Spinal cord (tissue), 10 donors: ENCODE measurements around the gene FOXB1. TPM values are rescaled to one million over a fixed set of nuclear protein-coding genes. Genes with fewer than 3 reads are reported as not detected.
A peak's percentile ranks its signal among the peaks of the same experiment; 100 is the strongest.

Source experiments
- DNase-seq, 6 donors: peaks; one replicate each; pipeline versions ENCODE4 v3.0.0 to v3.0.0-alpha.2; 2013 to 2015; ENCODE audit warnings: low spot score in 6 of 6, low read depth in 4 of 6
- H3K27ac ChIP-seq: one replicate; pipeline ENCODE4 v1.5.1; 2013; ENCODE audit warnings: low read depth, low read length, control low read depth
- H3K27me3 ChIP-seq: one replicate; pipeline ENCODE4 v1.6.1; 2013; ENCODE audit warnings: low read length; ENCODE audit not compliant: control insufficient read depth, insufficient read depth
- H3K36me3 ChIP-seq: one replicate; pipeline ENCODE4 v1.6.1; 2013; ENCODE audit warnings: low read length; ENCODE audit not compliant: control insufficient read depth, insufficient read depth
- H3K4me1 ChIP-seq: one replicate; pipeline ENCODE4 v1.6.1; 2013; ENCODE audit warnings: low read length; ENCODE audit not compliant: control insufficient read depth, insufficient read depth
- H3K4me3 ChIP-seq: one replicate; pipeline ENCODE4 v1.5.1; 2013; ENCODE audit warnings: low read depth, low read length, control low read depth
- H3K9me3 ChIP-seq: one replicate; pipeline ENCODE4 v1.6.1; 2013; ENCODE audit warnings: low read length; ENCODE audit not compliant: control insufficient read depth, insufficient read depth
- WGBS: methylation state at CpG from one replicate; pipeline ENCODE4 v1.1.5; 2013; ENCODE audit warnings: missing lambda C conversion rate; ENCODE audit not compliant: insufficient coverage; 5-methylcytosine and 5-hydroxymethylcytosine counted together
- polyA plus RNA-seq, 2 donors: library from polyadenylated mRNA; unstranded; fragments of 120-200 nt; gene quantifications; one replicate each; pipeline ENCODE4 v1.2.1, GENCODE V29; 2013; ENCODE audit not compliant: insufficient read length in 2 of 2
- total RNA-seq, 2 donors: library from RNA; depleted of rRNA in 1 of 2; stranded (reverse); fragments of 120-200 nt in 1 of 2; fragments of >200 nt in 1 of 2; gene quantifications; one replicate each; pipeline versions ENCODE4 v1.2.3 to v1.2.4, GENCODE V29; 2013 to 2014
- donor health status: healthy.

FOXB1 gene
- total and polyA plus RNA-seq, 4 donors: 2.0 to 13.5 (median 6.9) TPM

DNA sequence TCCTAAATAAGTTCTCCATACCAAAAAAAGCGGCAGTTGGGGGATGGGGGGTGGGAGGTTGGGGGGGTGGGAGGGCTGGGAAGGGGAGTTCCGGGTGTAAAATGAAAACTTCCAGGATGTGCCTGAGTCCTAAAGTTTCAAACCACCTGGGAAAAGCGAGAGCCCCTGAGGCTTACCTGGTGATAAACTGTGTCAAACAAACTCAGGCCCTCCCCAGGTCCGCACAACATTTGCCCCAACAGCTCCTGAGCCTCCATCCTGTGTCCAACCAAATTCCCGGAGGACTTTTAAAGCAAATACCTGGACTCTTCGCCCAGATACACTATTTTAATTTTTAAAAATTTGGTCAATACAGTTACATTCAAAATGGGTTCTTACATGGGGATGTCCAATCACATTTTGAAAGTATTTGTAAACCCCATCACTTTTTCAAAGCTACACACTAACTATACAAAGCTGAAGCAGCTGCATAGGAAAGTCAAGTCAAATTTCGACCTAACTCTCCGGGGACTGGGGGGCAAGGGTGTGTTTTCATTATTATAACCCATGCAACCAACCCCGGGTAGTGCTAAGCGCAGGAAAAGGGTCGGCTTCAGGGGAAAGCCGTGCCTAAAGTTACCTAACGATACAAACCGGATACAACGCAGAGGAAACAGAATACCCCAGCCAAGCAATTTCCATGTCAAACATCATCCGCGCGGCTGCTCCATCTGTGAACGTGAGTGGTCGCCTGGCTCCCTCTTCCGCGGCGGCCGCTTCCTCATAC lies 685 bp upstream of the FOXB1 start:
- peak overlapping the region; percentile 79 for H3K27ac ChIP-seq
- H3K36me3 ChIP-seq: peaks cover 12% of the 10 kb centered on the region
- peak overlapping the region; percentile 41 for H3K4me3 ChIP-seq
- 2% methylated on average over 15 of the region's 24 CpGs for WGBS
- H3K9me3 ChIP-seq: no peaks in the 10 kb centered on the region
- H3K27me3 ChIP-seq: peaks cover 98% of the 10 kb centered on the region
- H3K4me1 ChIP-seq: peaks cover 48% of the 10 kb centered on the region
- no peak for DNase-seq

DNA sequence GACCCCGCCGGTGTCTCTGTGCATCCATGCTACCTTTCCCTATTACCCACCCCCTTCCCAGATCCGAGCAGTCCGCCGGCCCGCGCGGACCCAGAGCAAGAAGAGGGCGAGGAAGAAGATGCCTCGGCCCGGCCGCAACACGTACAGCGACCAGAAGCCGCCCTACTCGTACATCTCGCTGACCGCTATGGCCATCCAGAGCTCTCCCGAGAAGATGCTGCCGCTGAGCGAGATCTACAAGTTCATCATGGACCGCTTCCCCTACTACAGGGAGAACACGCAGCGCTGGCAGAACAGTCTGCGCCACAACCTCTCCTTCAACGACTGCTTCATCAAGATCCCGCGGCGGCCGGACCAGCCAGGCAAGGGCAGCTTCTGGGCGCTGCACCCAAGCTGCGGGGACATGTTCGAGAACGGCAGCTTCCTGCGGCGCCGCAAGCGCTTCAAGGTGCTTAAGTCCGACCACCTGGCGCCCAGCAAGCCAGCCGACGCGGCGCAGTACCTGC lies 788 bp downstream of the FOXB1 start:
- Histone ChIP-seq H3K9me3 (no peaks in the 10 kb centered on the region), H3K4me1 (peaks cover 40% of the 10 kb centered on the region), H3K4me3 (peak overlapping the region; percentile 41), H3K27ac (peak overlapping the region; percentile 79), H3K36me3 (peaks cover 12% of the 10 kb centered on the region), H3K27me3 (peaks cover 98% of the 10 kb centered on the region)
- peak in 2 of 6 donors; percentile 57 to 68 for DNase-seq
- under 1% methylated on average over 44 of the region's 44 CpGs for WGBS

DNA sequence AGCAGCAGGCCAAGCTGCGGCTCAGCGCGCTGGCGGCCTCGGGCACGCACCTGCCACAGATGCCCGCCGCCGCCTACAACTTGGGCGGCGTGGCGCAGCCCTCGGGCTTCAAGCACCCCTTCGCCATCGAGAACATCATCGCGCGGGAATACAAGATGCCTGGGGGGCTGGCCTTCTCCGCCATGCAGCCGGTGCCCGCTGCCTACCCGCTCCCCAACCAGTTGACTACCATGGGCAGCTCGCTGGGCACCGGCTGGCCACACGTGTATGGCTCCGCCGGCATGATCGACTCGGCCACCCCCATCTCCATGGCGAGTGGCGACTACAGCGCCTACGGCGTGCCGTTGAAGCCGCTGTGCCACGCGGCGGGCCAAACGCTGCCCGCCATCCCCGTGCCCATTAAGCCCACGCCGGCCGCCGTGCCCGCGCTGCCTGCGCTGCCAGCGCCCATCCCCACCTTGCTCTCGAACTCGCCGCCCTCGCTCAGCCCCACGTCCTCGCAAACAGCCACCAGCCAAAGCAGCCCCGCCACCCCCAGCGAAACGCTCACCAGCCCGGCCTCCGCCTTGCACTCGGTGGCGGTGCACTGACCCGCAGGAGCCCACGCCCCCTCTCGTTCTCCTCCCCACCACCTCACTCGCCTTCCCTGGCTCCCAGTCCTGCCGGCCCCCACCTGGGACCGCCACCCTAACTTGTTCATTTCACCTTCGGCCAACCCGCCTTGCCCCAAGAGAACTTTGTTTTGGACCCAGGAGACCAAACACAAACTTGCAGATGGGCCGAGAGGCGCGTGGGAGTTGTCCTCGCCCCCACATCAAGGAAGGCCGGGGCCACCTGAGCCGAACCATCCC lies 1.5 kb downstream of the FOXB1 start:
- no peaks in the 10 kb centered on the region for H3K9me3 ChIP-seq
- peaks cover 12% of the 10 kb centered on the region for H3K36me3 ChIP-seq
- peak in 1 of 6 donors; percentile 20 for DNase-seq
- WGBS: under 1% methylated on average over 77 of the region's 77 CpGs
- peaks cover 34% of the 10 kb centered on the region for H3K4me1 ChIP-seq
- H3K4me3 ChIP-seq: peak overlapping the region; percentile 41
- H3K27me3 ChIP-seq: peaks cover 98% of the 10 kb centered on the region
- peak overlapping the region; percentile 80 for H3K27ac ChIP-seq

DNA sequence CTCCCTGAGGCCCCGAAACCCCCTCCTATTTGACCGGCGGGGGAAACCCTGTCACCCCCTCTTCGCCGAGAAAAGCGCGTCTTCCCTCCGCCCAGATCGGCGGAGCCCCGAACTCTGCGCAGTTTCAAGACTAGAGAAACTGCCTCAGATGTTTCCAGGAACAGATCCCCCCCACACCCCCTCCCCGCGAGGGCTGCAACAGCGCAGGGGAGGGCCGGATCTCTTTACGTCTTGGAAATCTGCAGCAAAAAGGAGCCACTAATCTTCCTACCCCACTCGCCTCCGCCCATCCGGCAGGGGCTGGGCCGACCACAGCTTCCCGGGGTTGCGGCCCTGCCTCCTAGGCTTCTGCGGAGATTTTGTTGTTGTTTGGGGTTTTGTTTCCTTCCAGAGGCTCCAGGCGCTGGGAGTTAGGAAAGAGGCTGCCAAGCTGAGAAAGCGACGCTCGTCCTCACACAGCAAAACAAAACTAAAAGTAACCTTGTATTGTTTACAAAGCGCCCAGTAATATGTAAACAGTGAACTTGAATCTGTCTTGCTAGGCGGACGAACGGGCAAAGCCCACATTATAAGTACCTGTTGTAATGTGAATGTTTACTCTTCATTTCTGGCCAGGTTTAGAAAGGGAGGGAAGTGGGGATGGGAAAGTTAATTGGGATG lies 2.2 kb downstream of the FOXB1 start:
- peaks cover 34% of the 10 kb centered on the region for H3K4me1 ChIP-seq
- peak in 2 of 6 donors; percentile 73 to 80 for DNase-seq
- H3K9me3 ChIP-seq: no peaks in the 10 kb centered on the region
- peak overlapping the region; percentile 41 for H3K4me3 ChIP-seq
- 0% methylated on average over 23 of the region's 32 CpGs for WGBS
- H3K27ac ChIP-seq: peak overlapping the region; percentile 80
- peaks cover 12% of the 10 kb centered on the region for H3K36me3 ChIP-seq
- peaks cover 97% of the 10 kb centered on the region for H3K27me3 ChIP-seq

DNA sequence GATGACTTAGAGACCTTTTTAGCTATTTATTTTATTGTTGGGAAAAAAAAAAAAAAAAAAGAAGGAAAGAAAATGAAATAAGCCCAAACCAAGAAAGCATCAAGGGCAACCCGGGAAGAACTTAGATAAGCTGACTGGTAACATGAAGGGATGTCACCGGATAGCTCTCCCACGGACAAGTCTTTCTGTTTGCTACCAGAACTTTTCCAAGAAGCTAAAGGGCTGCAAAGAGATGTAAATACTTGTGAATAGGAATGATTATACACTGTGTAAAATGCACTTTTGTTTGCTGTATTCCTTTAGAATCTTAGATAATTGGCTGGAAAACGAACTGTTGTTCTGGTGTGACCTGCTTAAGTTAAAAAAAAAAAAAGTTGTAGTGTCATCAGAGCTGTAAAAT lies 2.8 kb downstream of the FOXB1 start:
- peak in 2 of 6 donors; percentile 54 to 66 for DNase-seq
- H3K4me3 ChIP-seq: peak overlapping the region; percentile 41

DNA sequence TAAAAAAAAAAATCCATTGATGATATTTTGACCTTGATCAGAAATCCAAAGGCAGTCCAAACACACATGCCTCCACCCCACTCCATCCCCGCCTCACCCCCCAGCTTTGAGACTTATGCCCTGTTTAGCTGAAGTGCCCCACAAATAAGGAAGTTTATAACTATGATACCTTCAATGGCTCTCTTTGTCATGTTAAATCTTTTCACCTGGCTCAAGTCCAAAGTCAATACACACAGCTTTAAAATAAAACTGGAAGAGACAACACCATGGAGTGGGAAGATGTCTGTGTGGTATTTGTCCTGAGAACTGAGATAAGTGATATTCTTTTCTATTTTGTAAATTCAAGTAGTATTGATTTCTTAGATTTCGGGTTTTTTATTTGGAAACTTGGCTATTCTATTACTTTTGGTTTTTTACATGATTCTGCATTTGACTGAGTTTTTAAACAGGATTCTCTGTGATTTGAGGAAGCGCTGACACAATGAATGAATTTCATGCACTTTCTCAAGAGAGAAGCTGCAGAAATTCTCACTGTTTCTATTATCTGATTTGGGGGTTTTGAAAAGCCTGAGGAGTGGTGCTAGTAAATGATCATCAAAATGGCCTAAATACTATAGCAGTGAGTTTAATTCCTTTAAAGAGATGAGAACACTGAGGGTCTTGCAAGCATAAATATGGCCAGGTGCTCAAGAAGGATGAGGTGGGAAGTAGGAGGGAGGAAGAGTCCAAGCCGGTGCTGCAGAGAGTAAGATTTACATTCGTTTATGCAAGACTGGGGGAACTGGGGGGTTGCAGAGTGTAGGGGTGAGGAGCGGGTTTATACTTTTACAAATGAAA lies 5.2 kb downstream of the FOXB1 start:
- Histone ChIP-seq H3K27ac (no peak overlapping the region), H3K9me3 (no peaks in the 10 kb centered on the region), H3K36me3 (peaks cover 12% of the 10 kb centered on the region), H3K4me3 (no peak overlapping the region), H3K4me1 (peaks cover 24% of the 10 kb centered on the region), H3K27me3 (peaks cover 80% of the 10 kb centered on the region)
- peak in 2 of 6 donors; percentile 32 to 50 for DNase-seq
- WGBS: 17% methylated on average over 2 of the region's 6 CpGs

More for the DNA sequence above, 2.8 kb downstream of the FOXB1 start:
- WGBS: 31% methylated on average over 3 of the region's 4 CpGs
- H3K4me1 ChIP-seq: peaks cover 34% of the 10 kb centered on the region
- peaks cover 95% of the 10 kb centered on the region for H3K27me3 ChIP-seq
- H3K27ac ChIP-seq: peak overlapping the region; percentile 80
- H3K36me3 ChIP-seq: peaks cover 12% of the 10 kb centered on the region
- H3K9me3 ChIP-seq: no peaks in the 10 kb centered on the region

DNA sequence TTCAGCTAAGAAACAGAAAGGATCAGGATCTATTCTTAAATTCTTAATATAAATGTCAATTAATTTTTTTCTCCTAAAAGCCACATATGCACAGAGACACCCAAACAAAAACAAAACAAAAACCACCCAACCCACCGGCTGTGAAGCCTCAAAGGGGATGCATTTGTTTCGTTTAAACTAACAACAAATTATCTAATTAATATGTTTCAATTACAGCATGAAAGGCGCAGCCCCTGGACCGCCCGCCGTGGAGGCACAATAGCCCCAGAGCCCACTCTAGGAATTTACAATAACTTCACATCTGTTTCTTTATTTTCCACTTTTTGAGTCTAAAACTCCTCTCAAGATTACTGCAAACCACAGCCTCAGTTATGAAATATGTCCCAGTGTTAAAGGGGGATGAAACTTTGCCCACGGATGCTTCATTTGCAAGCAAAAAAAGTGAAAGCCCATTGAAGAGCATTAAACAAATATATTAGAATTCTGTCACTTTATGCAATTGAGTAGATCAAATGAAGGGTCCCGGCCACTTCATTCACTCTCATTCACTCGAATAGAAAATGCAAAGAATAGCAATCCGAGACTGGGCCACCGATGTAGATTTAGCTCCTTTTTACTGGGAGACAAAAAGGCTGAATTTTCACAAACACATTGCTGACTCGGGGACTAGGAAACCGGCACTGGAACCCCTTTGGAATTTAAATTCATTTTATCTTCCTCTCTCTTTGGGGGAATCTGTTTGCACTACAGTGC lies 6.0 kb downstream of the FOXB1 start:
- H3K4me3 ChIP-seq: no peak overlapping the region
- 16% methylated on average over 8 of the region's 13 CpGs for WGBS
- H3K4me1 ChIP-seq: peaks cover 15% of the 10 kb centered on the region
- peaks cover 12% of the 10 kb centered on the region for H3K36me3 ChIP-seq
- H3K27ac ChIP-seq: no peak overlapping the region
- peak in 2 of 6 donors; percentile 60 to 82 for DNase-seq
- peaks cover 72% of the 10 kb centered on the region for H3K27me3 ChIP-seq
- no peaks in the 10 kb centered on the region for H3K9me3 ChIP-seq

DNA sequence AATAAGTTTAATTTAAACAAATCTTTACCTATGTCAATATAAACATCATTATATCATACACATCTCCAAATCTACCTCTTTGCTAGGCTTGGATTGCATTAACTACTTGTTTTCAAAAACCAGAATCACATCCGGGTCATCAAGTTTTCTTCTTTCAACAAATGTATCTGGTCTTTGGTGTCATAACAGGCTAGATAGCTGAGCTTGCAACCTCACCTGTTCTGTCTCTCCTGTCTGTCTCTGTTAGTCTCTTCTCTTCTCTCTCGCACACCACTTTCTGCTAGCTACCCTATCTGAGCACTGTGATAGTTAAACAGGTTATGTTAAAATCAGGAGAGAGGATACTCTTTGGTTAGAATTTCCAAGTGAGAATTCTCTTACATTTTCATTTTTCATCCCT lies 6.7 kb downstream of the FOXB1 start:
- 71% methylated on average over 1 of the region's 2 CpGs for WGBS
- Histone ChIP-seq H3K4me3 (no peak overlapping the region), H3K27me3 (peaks cover 65% of the 10 kb centered on the region), H3K9me3 (no peaks in the 10 kb centered on the region), H3K36me3 (peaks cover 5% of the 10 kb centered on the region), H3K4me1 (peaks cover 8% of the 10 kb centered on the region), H3K27ac (no peak overlapping the region)
- peak in 1 of 6 donors; percentile 7 for DNase-seq
